Measurements from ENCODE around the gene SPAG8.

SPAG8 gene

GRCh38 chr9:35808433-35808832 is 3.6 kb downstream of the SPAG8 start:
- no peak for DNase-seq

GRCh38 chr9:35806101-35806500 is 6.0 kb downstream of the SPAG8 start:
- DNase-seq: no peak

DNA sequence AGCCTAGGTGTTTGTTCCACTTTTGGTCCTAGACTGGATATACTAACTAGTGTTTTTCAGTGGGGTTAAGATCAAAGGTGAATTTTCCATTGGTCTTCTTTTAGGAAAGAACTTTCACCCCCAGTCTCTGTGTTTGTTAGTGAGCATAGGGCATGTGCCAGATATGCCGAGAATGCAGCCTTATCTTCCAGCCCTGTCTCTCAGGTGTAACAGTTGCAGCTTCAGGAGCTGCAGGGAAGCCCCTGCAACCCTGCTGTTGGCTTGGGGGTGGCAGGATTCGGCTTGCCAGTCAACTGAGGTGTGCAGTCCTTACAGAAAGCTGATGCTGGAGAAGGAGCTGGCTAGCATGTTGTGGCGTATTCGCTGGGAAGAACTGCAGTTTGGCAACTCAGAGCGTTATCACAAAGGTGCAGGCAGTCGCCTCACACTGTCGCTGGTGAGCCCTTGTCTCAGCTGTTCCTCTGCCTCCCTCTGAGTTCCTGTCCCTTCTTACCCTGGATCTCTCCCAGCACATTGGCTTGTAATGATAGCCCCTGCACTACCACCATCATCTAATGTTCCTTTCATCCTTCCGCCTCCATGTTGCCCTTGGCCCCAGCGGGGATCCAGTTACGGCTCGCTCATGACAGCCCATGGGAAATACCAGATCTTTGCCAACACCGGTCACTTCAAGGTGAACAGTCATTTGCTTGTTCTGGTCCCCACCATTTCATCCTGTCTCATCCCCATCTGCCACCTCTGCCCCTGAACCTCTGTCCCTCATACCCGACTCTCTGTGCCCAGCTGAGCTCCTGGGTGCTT is 10.5 kb downstream of the SPAG8 start:
- no peak for DNase-seq

GRCh38 chr9:35800530-35800929 is 11.5 kb downstream of the SPAG8 start:
- DNase-seq: no peak

DNA sequence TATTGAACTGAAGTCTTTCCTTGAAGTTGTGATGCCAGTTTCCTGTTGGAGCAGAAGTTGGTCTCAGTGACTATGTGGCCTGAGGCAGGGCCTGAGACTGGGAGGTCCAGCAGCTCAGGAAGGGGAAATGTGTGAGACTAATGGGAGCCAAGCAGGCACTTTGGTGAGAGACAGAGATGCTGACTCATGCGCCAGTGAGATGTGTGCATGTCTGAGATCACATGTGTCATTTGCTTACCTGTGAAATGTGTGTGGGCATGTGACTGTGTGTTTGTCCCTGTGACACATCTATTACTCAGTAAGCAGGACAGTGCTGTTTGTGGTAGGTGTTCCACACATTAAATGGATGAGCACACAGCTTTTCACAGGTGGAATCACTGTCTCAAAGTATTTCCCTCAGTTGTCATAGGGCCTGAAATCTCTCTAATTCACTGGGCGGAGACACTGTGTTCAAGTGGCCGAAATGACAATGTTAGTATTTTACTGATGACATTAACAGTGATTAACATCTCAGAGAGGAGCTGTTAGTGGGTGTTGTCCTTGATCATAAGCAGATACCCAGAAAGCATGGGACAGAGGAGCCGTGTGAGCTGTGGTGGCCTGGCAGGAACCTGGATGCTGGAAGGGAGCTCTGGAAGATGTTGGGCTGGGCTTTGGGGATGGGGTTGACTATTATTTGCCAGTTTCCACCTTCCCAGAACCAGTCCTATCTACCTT is 13.2 kb downstream of the SPAG8 start:
- no peak for DNase-seq

DNA sequence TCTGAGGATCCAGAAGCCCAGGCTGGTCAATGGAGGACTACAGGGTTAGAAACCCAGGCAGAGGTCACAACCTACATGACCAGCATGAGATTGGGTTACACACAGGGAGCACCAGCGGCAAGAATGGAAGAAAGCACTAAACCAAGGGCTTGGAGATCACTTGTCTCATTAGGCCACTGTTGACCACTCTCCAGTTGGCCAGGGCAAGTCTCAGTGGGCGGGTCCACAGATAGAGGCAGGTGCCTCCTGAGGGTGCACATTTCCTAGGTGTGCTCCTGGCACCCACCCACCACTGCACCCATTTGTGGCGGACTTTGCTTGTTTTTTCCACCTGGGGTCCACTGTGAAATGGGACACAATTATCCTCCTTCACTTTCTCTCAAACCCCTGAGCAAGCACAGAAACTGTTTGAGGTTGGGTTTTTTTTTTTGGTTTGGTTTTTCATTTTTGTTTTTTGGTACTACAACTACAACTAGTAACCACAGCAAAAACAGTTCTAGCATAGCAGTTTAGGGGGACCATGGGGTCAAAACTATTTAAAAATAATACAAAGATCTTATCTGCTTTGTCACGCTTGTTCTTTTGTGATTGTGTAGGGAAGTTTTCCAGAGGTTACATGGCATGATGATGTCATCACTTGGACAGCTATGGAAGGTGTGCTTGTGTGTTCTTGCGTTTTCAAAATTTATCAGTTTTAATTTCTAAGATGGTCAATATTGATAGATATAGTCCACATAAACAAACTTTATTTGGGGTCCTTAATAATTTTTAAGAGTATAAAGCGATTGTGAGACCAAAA is 14.6 kb downstream of the SPAG8 start:
- no peak for DNase-seq

GRCh38 chr9:35795695-35796094 is 16.4 kb downstream of the SPAG8 start:
- no peak for DNase-seq

- no peak for DNase-seq
Observed at GRCh38 chr9:35793461-35793860, 18.6 kb downstream of the SPAG8 start.

DNA sequence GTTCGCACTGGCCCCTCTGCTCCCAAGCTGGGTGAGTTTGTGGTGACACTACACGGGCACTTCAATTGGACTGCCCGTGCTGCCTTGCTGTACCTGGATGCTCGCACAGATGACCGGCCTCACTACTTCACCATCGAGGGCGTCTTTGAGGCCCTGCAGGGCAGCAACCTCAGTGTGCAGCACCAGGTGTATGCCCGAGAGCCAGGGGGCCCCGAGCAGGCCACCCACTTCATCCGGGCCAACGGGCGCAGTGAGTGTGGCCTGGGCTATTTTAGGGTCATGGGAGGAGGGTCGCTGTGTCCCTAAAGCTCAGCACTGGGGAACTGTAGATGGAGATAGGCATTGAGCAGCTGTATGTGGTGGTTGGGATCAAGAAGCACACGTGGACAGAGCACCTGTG is 19.2 kb downstream of the SPAG8 start:
- no peak for DNase-seq

DNA sequence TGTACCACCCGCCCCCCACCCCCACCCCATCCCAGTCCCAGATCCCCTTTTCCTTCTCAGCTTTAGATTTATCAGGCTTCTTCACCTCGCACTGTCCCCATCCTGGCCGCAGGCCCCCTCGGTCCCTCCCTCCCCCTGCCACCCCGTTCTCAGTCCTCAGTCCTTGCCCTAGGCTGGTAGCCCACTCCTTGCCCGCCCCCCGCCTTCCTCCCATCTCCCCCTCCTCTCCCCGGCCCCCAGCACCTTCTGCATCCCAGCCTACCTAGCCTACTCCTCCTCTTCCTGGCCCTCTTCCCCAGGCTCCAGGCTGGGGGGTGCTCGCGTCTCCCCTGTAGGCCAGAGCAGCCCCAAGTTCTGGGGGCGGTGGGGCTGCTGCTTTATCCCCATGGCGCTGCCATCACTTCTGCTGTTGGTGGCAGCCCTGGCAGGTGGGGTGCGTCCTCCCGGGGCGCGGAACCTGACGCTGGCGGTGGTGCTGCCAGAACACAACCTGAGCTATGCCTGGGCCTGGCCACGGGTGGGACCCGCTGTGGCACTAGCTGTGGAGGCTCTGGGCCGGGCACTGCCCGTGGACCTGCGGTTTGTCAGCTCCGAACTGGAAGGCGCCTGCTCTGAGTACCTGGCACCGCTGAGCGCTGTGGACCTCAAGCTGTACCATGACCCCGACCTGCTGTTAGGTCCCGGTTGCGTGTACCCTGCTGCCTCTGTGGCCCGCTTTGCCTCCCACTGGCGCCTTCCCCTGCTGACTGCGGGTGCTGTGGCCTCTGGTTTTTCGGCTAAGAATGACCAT is 19.8 kb downstream of the SPAG8 start:
- DNase-seq: no peak

GRCh38 chr9:35791297-35791921 is 20.7 kb downstream of the SPAG8 start, which contains the start of gene NPR2:
Gene NPR2 (plus strand): TSS chr9:35791591. CDS start chr9:35792409, 818 bp downstream.
- no peak for DNase-seq

DNA sequence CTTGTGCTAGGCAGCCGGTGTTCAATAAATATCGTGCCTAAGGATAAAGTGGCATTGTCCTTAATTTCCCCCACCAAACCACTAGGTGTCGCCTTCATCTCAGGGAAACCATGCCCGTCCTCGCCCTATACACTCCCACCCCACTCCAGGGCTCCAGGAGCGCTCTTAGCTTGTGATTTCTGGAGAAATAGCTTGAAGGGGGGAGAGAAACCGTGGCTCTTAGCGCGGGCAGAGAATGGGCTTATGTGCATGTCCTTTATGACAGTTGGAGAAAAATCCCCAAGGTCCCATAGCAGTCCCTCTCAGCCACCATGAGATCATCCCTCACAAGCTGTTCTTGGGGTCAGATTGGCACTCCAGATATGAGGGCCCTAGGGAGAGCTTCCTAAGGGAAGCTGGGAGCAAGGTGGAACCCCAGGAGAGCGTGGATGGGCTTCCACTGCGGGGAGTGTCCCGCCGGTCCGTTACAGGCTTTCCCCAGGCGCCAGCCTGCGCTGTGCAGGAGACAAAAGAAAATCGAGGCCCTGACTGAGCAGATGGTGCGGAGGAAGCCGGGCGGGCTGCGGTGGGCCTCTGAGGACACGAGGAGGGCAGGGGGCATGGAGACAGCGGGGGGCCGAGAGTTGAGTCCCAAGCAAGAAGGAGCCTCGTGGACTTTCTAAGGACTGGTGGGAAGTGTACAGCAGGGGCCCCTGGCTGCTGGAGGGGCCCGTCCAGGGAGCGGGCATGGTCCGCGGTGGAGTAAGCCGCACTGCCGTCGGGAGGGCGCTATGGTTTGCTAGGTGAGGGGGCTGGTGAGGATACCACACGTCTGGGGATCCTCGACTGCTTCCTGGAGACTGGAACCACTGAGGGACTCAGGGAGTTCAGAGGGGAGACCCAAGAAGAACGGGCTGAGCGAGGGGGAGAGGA is 21.4 kb downstream of the SPAG8 start:
- DNase-seq: peak; percentile 25

GRCh38 chr9:35790025-35790384 is 22.1 kb downstream of the SPAG8 start:
- DNase-seq: no peak

DNA sequence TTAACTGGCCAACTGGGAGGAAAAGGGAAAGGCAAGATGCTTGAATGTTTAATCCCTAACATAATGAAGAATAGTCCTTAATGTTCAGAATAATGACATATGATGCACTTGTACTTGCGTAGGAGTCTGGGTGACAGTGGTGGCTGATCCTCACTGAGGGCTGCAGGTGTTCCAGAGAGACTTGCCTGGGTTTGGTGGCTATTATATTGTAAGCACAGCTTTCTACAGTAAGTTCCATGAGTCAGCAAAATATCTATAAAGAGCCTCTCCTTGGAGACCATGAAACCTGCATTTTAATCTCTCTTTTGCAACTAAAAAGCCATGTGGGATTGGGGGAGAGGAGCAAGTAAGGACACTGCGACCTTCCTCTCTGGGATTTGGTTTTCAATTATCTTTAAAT is 22.5 kb downstream of the SPAG8 start:
- DNase-seq: no peak

DNA sequence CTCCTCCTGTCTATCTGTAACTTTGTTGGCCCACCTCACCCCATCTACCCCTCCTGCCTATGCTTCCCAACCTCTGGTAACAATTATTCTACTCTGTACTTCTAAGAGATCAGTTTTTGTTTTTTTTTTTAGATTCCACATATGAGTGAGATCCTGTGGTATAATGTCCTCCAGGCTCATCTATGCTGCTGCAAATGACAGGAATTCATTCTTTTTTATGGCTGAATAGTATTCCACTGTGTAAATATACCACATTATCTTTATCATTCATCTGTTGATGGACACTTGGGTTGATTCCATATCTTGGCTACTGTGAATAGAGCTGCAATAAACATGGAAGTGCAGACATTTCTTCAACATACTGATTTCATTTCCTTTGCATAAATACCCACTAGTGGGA is 28.6 kb downstream of the SPAG8 start:
- no peak for DNase-seq

- no peak for DNase-seq
Observed at GRCh38 chr9:35781066-35781465, 31.0 kb downstream of the SPAG8 start.

DNA sequence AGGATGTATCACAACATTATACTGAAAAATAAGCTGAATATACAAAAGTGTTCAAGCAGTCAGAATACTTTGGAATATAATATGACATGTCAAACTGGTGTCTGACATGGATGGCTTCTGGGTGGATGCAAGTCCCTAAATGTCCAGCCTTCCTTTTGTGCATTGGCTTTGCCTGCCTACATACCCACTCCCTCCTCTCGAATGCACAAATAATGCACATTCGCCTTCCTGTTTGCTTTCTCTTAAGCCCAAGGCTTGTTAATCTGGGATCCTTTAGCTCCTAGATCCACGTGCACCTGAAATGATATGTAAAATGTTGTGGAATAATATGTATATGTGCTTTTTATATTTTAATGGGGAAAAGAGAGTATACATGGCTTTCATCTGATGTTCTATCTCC is 33.6 kb downstream of the SPAG8 start:
- no peak for DNase-seq

- DNase-seq: peak; percentile 53
Observed at GRCh38 chr9:35776018-35776417, 36.0 kb downstream of the SPAG8 start.

DNA sequence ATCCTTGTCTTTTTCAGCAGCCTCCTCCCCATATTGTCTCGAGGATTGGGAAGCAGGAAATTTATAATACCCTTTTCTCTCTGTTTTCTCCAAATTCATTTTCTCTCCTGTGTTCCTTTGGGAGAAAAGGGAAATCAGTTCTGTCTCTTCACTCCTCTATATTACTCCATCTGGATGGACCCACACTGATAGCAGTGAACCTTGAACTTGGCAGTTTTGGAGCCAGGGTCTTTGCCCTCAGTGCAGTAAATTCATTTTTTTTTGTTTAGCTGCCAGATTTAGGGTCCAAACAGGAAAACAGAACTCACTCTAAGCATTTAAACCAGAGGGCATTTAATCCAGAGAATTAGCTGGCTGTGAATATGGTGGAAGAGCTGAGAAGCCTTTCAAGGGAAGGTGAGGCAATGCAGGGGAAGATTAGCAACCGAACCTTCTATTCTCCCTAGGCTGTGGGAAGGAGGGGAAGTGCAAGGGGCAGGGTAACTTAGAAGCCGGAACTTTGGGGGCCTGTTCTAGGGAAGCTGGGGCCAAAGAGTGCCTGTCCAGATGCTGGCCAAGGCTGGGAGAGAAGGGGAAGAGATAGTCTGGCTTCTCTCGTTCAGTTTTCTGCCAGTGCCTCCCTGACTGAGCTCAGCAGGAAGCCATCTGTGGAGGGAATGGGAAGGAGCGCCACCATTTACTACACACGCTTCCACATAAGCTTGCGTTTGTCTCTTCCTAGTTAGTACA is 37.0 kb downstream of the SPAG8 start:
- DNase-seq: no peak

GRCh38 chr9:35771943-35772342 is 40.1 kb downstream of the SPAG8 start:
- DNase-seq: no peak
